RWPE2 (cell line): Measurements from ENCODE around the gene KCNJ12.
"Not testable (repeated sequence)": the region's sequence is repeated elsewhere in the genome, so short reads cannot be mapped to it uniquely, and the experiment has no call there.

Source experiments
- ATAC-seq: fragments of 200-7000 bp; cut with Tn5 transposase; 3 replicates; pipeline ENCODE4 v1.9.1; 2021; ENCODE audit warnings: low read depth
- DNase-seq: peaks from one replicate; pipeline ENCODE4 v3.0.0-alpha.2; 2020; ENCODE audit warnings: low spot score
- H3K27ac ChIP-seq: fragments of 450-650 bp; 2 replicates; pipeline ENCODE4 v1.5.1; 2017; ENCODE audit warnings: mild to moderate bottlenecking; ENCODE audit not compliant: poor library complexity, severe bottlenecking
- H3K27me3 ChIP-seq: fragments of 250-450 bp; sonication (Bioruptor Pico); 2 replicates; pipeline ENCODE4 v1.5.1; 2021; ENCODE audit warnings: mild to moderate bottlenecking, moderate library complexity; ENCODE audit not compliant: insufficient read depth, poor library complexity, severe bottlenecking
- H3K36me3 ChIP-seq: fragments of 250-450 bp; sonication (Bioruptor Pico); 2 replicates; pipeline ENCODE4 v1.5.1; 2020; ENCODE audit warnings: low read depth, mild to moderate bottlenecking, moderate library complexity
- H3K4me1 ChIP-seq: fragments of 250-450 bp; sonication (Bioruptor Pico); 2 replicates; pipeline ENCODE4 v1.5.1; 2021; ENCODE audit warnings: mild to moderate bottlenecking, moderate library complexity; ENCODE audit not compliant: insufficient read depth, poor library complexity, severe bottlenecking
- H3K4me3 ChIP-seq: fragments of 250-450 bp; sonication (Bioruptor Pico); 2 replicates; pipeline ENCODE4 v1.5.1; 2021; ENCODE audit warnings: mild to moderate bottlenecking, moderate library complexity; ENCODE audit not compliant: severe bottlenecking
- H3K9me3 ChIP-seq: fragments of 250-450 bp; sonication (Bioruptor Pico); 2 replicates; pipeline ENCODE4 v1.5.1; 2021; ENCODE audit warnings: mild to moderate bottlenecking, moderate library complexity; ENCODE audit not compliant: severe bottlenecking
- CTCF ChIP-seq: fragments of 450-650 bp; IDR thresholded peaks from one replicate; pipeline ENCODE4 v1.5.1; 2017; ENCODE audit warnings: mild to moderate bottlenecking, moderate library complexity; ENCODE audit not compliant: poor library complexity, severe bottlenecking

Gene KCNJ12

GRCh38 chr17:21395764-21396163 lies 19.6 kb downstream of the KCNJ12 start:
- Histone ChIP-seq H3K4me1 (peaks cover 9% of the 10 kb centered on the region), H3K27ac (no peak overlapping the region)

DNA sequence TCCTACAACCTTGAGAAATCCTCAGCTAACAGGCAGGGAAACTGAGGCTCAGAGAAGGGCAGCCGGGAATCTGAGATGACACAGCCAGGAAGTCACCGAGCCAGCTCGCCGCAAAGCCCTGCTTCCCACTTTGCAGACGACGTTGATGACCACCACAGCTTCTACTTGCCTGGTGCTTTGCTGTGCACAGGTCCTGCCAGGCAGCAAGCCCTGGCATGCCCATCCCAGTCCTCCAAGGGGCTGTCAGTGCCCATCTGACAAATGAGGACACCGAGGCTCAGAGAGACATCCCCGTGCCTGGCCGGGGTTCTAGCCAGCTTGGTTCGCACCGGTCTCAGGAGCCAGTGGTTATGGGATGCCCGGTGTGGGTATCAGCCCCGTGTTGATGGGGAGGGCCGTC lies 20.1 kb downstream of the KCNJ12 start:
- ATAC-seq (no peak), DNase-seq (no peak)
- no peaks in the 10 kb centered on the region for H3K36me3 ChIP-seq
- no peak overlapping the region for H3K4me3 ChIP-seq
- no peak for TF ChIP-seq CTCF
- peaks cover 9% of the 10 kb centered on the region for H3K4me1 ChIP-seq
- H3K27ac ChIP-seq: no peak overlapping the region
- H3K9me3 ChIP-seq: no peaks in the 10 kb centered on the region
- no peaks in the 10 kb centered on the region for H3K27me3 ChIP-seq

More at GRCh38 chr17:21395764-21396163, 19.6 kb downstream of the KCNJ12 start:
- TF ChIP-seq CTCF: no peak
- no peaks in the 10 kb centered on the region for H3K27me3 ChIP-seq
- no peak overlapping the region for H3K4me3 ChIP-seq
- ATAC-seq (no peak), DNase-seq (no peak)
- H3K9me3 ChIP-seq: no peaks in the 10 kb centered on the region
- no peaks in the 10 kb centered on the region for H3K36me3 ChIP-seq

GRCh38 chr17:21397341-21398190 lies 21.4 kb downstream of the KCNJ12 start:
- DNase-seq (no peak), ATAC-seq (no peak)
- no peak overlapping the region for H3K4me3 ChIP-seq
- H3K27ac ChIP-seq: no peak overlapping the region
- peaks cover 11% of the 10 kb centered on the region for H3K4me1 ChIP-seq
- H3K36me3 ChIP-seq: no peaks in the 10 kb centered on the region
- H3K27me3 ChIP-seq: no peaks in the 10 kb centered on the region
- H3K9me3 ChIP-seq: no peaks in the 10 kb centered on the region
- no peak for TF ChIP-seq CTCF

DNA sequence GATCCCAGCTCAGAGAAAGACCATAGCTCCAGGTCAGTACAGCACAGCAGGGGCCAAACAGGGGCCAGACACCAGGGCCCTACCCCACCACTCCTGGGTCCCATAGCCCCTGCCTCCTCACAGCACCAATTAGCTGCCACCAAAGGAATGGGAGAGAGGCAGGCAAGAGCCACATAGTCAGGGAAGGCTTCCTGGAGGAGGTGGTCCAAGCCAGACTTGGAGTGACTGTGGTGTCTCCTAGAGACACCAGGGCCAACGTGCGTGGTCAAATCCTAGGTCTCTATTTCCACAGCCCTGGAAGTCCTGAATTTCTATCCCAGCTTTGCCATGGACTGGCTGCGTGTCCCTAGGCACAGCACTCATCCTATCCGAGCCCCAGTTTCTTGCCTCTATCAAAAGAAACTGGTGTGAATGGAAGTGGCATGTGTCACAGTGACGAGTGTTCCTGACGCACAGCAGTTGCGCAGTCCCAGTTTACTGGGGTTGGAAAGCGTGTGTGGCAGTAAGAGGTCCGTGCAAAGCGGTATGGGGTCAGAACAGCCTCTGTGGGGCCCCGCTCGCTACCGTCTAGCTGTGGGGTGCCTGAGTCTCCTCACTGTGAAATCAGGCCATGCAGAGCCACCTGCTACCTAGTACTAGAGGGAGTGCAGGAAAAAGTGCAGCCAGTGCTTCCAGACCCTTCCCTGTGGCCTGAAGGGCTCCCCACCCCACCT lies 23.5 kb downstream of the KCNJ12 start:
- ATAC-seq (no peak), DNase-seq (no peak)
- no peaks in the 10 kb centered on the region for H3K36me3 ChIP-seq
- no peak overlapping the region for H3K4me3 ChIP-seq
- no peak overlapping the region for H3K27ac ChIP-seq
- H3K27me3 ChIP-seq: no peaks in the 10 kb centered on the region
- peaks cover 11% of the 10 kb centered on the region for H3K4me1 ChIP-seq
- TF ChIP-seq CTCF: no peak
- no peaks in the 10 kb centered on the region for H3K9me3 ChIP-seq

DNA sequence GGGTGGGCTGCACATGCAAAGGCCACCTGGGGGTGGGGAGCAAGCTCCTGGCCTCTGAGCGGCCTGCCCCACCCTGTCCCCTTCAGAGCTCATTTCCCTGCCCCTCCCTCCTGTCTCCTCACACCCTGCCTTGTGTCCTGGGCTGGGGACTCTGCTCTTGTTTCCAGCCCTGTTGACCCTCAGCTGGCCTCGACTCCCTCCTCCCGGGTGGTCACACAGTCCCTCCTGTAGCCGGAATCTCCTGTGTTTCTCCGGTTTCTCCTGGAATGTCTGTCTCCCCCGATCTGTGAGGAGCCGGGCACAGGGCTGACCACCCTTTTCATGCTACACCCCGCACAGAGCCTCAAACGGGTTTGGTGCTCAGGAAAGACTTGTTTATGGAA lies 24.0 kb downstream of the KCNJ12 start:
- not testable (repeated sequence) for H3K27ac ChIP-seq, ATAC-seq, H3K4me3 ChIP-seq, H3K27me3 ChIP-seq, H3K36me3 ChIP-seq, DNase-seq, H3K9me3 ChIP-seq
- peaks cover 11% of the 10 kb centered on the region for H3K4me1 ChIP-seq
